GM23338 (cell line): Measurements from ENCODE around the gene CDHR5.
A peak's percentile ranks its signal among the peaks of the same experiment; 100 is the strongest.

ENCODE experiments used
- CREB1 ChIP-seq: fragments of 250-450 bp; sonication (Bioruptor Pico); IDR thresholded peaks from 2 replicates; pipeline ENCODE4 v1.5.0; 2020; ENCODE audit warnings: low read depth, mild to moderate bottlenecking, moderate library complexity
- EZH2 ChIP-seq: fragments of 200-600 bp; sonication (generic); IDR thresholded peaks from one replicate; pipeline ENCODE4 v1.8.0; 2017; ENCODE audit warnings: antibody characterized with exemption, mild to moderate bottlenecking, low read depth; ENCODE audit not compliant: unreplicated experiment
- EZH2phosphoT487 ChIP-seq: fragments of 200-600 bp; sonication (generic); IDR thresholded peaks from one replicate; pipeline ENCODE4 v1.8.1; 2018; ENCODE audit warnings: antibody characterized with exemption; ENCODE audit not compliant: unreplicated experiment
- JUNB ChIP-seq: IDR thresholded peaks from one replicate; pipeline ENCODE4 v1.6.1; 2016; ENCODE audit warnings: antibody characterized with exemption; ENCODE audit not compliant: unreplicated experiment
- POLR2AphosphoS5 ChIP-seq: IDR thresholded peaks from 2 replicates; pipeline ENCODE4 v1.6.1; 2016; ENCODE audit warnings: antibody characterized with exemption, low read depth
- STAT1 ChIP-seq: IDR thresholded peaks from one replicate; pipeline ENCODE4 v1.6.1; 2016; ENCODE audit warnings: antibody characterized with exemption; ENCODE audit not compliant: unreplicated experiment
- TF ChIP-seq, protein P1 (sequence below), 2 experiments: fragments of 200-600 bp in 1 of 2; sonication (generic) in 1 of 2; conservative IDR thresholded peaks; 2 replicates each; pipeline versions ENCODE4 v1.5.1 to v1.6.1; 2016 to 2017; ENCODE audit warnings: antibody characterized with exemption in 2 of 2, low read depth in 2 of 2, mild to moderate bottlenecking in 2 of 2, moderate library complexity in 1 of 2
- TF ChIP-seq, protein P2 (sequence below): IDR thresholded peaks from one replicate; pipeline ENCODE4 v1.6.1; 2018; ENCODE audit warnings: antibody characterized with exemption; ENCODE audit not compliant: unreplicated experiment

DNA sequence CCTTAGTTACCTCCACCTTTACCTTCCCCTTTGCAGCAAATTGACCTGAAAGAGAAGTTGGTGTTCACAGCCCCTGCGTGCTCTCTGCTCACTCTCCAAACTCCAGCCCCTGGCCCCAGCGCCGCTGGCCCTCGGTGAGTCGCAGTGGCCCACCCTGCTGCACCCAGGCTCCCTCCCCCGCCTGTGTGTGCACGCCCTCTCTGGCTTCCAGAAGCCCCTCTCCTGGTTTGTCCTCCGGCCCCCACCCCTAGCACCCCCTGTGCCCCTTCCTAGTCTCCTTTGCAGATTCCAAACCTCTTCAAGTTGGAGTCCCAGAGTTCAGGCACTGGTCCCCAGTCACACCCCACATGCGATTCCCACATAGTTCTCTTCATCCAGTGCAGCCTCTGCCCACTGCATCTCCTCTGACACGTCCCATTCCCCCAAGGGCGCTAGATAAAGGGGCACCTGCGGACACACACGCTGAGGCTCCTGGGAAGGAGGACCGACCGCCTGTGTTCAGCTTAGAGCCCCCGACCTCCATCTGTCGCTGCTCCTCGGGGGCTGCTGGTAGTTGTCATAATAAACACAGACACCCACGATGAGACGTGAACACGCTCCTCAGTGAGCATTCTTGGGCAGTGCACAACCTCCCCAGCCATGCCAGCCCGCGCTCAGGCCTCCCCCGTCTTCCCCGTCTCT, 50.0 kb downstream of the CDHR5 start:
- TF ChIP-seq, protein P1, sequence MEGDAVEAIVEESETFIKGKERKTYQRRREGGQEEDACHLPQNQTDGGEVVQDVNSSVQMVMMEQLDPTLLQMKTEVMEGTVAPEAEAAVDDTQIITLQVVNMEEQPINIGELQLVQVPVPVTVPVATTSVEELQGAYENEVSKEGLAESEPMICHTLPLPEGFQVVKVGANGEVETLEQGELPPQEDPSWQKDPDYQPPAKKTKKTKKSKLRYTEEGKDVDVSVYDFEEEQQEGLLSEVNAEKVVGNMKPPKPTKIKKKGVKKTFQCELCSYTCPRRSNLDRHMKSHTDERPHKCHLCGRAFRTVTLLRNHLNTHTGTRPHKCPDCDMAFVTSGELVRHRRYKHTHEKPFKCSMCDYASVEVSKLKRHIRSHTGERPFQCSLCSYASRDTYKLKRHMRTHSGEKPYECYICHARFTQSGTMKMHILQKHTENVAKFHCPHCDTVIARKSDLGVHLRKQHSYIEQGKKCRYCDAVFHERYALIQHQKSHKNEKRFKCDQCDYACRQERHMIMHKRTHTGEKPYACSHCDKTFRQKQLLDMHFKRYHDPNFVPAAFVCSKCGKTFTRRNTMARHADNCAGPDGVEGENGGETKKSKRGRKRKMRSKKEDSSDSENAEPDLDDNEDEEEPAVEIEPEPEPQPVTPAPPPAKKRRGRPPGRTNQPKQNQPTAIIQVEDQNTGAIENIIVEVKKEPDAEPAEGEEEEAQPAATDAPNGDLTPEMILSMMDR (conservative IDR thresholded peaks at IDR 0.05; ENCODE audit: low read depth in 2 of 2) = no peak
- no peak for TF ChIP-seq POLR2AphosphoS5
- peak; percentile 39 for TF ChIP-seq EZH2
- TF ChIP-seq, protein P2, sequence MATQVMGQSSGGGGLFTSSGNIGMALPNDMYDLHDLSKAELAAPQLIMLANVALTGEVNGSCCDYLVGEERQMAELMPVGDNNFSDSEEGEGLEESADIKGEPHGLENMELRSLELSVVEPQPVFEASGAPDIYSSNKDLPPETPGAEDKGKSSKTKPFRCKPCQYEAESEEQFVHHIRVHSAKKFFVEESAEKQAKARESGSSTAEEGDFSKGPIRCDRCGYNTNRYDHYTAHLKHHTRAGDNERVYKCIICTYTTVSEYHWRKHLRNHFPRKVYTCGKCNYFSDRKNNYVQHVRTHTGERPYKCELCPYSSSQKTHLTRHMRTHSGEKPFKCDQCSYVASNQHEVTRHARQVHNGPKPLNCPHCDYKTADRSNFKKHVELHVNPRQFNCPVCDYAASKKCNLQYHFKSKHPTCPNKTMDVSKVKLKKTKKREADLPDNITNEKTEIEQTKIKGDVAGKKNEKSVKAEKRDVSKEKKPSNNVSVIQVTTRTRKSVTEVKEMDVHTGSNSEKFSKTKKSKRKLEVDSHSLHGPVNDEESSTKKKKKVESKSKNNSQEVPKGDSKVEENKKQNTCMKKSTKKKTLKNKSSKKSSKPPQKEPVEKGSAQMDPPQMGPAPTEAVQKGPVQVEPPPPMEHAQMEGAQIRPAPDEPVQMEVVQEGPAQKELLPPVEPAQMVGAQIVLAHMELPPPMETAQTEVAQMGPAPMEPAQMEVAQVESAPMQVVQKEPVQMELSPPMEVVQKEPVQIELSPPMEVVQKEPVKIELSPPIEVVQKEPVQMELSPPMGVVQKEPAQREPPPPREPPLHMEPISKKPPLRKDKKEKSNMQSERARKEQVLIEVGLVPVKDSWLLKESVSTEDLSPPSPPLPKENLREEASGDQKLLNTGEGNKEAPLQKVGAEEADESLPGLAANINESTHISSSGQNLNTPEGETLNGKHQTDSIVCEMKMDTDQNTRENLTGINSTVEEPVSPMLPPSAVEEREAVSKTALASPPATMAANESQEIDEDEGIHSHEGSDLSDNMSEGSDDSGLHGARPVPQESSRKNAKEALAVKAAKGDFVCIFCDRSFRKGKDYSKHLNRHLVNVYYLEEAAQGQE = no peak
- TF ChIP-seq EZH2phosphoT487 = no peak
- no peak for TF ChIP-seq CREB1
- no peak for TF ChIP-seq JUNB
- TF ChIP-seq STAT1 = no peak
